Measurements from ENCODE around the gene CD209.

- TF ChIP-seq CTCF (IDR thresholded peaks at IDR 0.05; ENCODE audit: borderline replicate concordance, extremely low read depth, low read length, poor library complexity, severe bottlenecking): no peak
- no peak for TF ChIP-seq EZH2 (IDR thresholded peaks at IDR 0.05; ENCODE audit: borderline replicate concordance, low read depth, low read length, severe bottlenecking)
Observed at GRCh38 chr19:7787141-7787540, 39.8 kb upstream of the CD209 start.
